ENCODE results near the gene POLR3C.

DNA sequence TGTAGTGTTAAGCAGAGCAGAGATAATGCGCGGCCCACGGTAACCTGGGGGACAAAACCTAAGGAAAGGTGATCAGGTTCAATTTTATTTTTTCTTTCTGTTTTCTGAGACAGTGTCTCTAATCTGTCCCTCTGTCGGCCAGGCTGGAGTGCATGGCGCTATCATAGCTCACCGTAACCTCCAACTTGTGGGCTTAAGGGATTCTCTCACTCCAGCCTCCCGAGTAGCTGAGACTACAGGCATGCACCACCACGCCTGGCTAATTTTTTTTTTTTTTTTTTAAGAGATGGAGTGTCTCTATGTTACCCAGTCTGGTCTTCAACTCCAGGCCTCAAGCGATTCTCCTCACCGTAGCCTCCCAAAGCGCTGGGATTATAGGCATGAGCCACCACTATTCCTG is 62.4 kb downstream of the POLR3C start:
- no peak for TF ChIP-seq EZH2phosphoT487 (conservative IDR thresholded peaks at IDR 0.05; ENCODE audit: low read length)
- no peak for TF ChIP-seq CTCF (IDR thresholded peaks at IDR 0.05; ENCODE audit: insufficient read depth, low read length, poor library complexity, severe bottlenecking)
